ENCODE measurements around the gene SLC24A5. TPM values are rescaled to one million over a fixed set of nuclear protein-coding genes. Genes with fewer than 3 reads are reported as not detected.

The SLC24A5 gene
- total RNA-seq, 1 donor from 2014 or later: not detected

- intact Hi-C loops (cut with DNase I): loop anchor here (10.0 kb wide), 1 partner anchor 65 kb away; no protein-coding TSS in a partner anchor
- TF ChIP-seq CTCF (IDR thresholded peaks at IDR 0.05): no peak
These were observed 31.1 kb upstream of the SLC24A5 start for GRCh38 chr15:48089702-48090101.

GRCh38 chr15:48090115-48090514 lies 30.7 kb upstream of the SLC24A5 start:
- H3K4me3 ChIP-seq: no peak overlapping the region
- intact Hi-C loops (cut with DNase I): no loop called here
- H3K36me3 ChIP-seq: no peaks in the 10 kb centered on the region
- no peaks in the 10 kb centered on the region for H3K9me3 ChIP-seq
- no peak for DNase-seq (ENCODE audit: low spot score in 2 of 2)
- no peaks in the 10 kb centered on the region for H3K27me3 ChIP-seq
- TF ChIP-seq CTCF (IDR thresholded peaks at IDR 0.05): no peak
- H3K4me1 ChIP-seq: peaks cover 0 to 3% of the 10 kb centered on the region in 2 donors
- no peak overlapping the region for H3K27ac ChIP-seq

More at GRCh38 chr15:48089702-48090101, 31.1 kb upstream of the SLC24A5 start:
- Histone ChIP-seq H3K27ac (no peak overlapping the region), H3K4me1 (peaks cover 0 to 5% of the 10 kb centered on the region in 2 donors), H3K36me3 (no peaks in the 10 kb centered on the region), H3K27me3 (no peaks in the 10 kb centered on the region), H3K9me3 (no peaks in the 10 kb centered on the region), H3K4me3 (no peak overlapping the region)
- DNase-seq (ENCODE audit: low spot score in 2 of 2): no peak

- DNase-seq (ENCODE audit: low spot score in 2 of 2): no peak
- H3K4me3 ChIP-seq: no peak overlapping the region
- H3K9me3 ChIP-seq: no peaks in the 10 kb centered on the region
- H3K36me3 ChIP-seq: no peaks in the 10 kb centered on the region
- TF ChIP-seq CTCF (IDR thresholded peaks at IDR 0.05): no peak
- H3K4me1 ChIP-seq: peaks cover 0 to 3% of the 10 kb centered on the region in 2 donors
- no peak overlapping the region for H3K27ac ChIP-seq
- H3K27me3 ChIP-seq: no peaks in the 10 kb centered on the region
- intact Hi-C loops (cut with DNase I): no loop called here
These were observed 30.1 kb upstream of the SLC24A5 start for GRCh38 chr15:48090666-48091065.

- Histone ChIP-seq H3K4me3 (no peak overlapping the region), H3K36me3 (no peaks in the 10 kb centered on the region), H3K27me3 (no peaks in the 10 kb centered on the region), H3K27ac (no peak overlapping the region), H3K4me1 (peaks cover 0 to under 1% of the 10 kb centered on the region in 2 donors), H3K9me3 (no peaks in the 10 kb centered on the region)
- no peak for TF ChIP-seq CTCF (IDR thresholded peaks at IDR 0.05)
- intact Hi-C loops (cut with DNase I): no loop called here
- DNase-seq (ENCODE audit: low spot score in 2 of 2): no peak
These were observed 29.3 kb upstream of the SLC24A5 start for GRCh38 chr15:48091522-48091921.

- Histone ChIP-seq H3K4me3 (no peak overlapping the region), H3K36me3 (no peaks in the 10 kb centered on the region), H3K27ac (no peak overlapping the region), H3K27me3 (no peaks in the 10 kb centered on the region), H3K4me1 (no peaks in the 10 kb centered on the region), H3K9me3 (no peaks in the 10 kb centered on the region)
- intact Hi-C loops (cut with DNase I): no loop called here
- no peak for DNase-seq (ENCODE audit: low spot score in 2 of 2)
- no peak for TF ChIP-seq CTCF (IDR thresholded peaks at IDR 0.05)
These were observed 24.4 kb upstream of the SLC24A5 start for GRCh38 chr15:48096355-48096786.

GRCh38 chr15:48096813-48097212 lies 24.0 kb upstream of the SLC24A5 start:
- H3K27ac ChIP-seq: no peak overlapping the region
- H3K27me3 ChIP-seq: no peaks in the 10 kb centered on the region
- TF ChIP-seq CTCF (IDR thresholded peaks at IDR 0.05): no peak
- no peaks in the 10 kb centered on the region for H3K36me3 ChIP-seq
- no peak overlapping the region for H3K4me3 ChIP-seq
- intact Hi-C loops (cut with DNase I): no loop called here
- no peaks in the 10 kb centered on the region for H3K9me3 ChIP-seq
- no peaks in the 10 kb centered on the region for H3K4me1 ChIP-seq
- DNase-seq (ENCODE audit: low spot score in 2 of 2): no peak

Data from ascending aorta (tissue), 2 donors.